HepG2 (cell line): ENCODE data around the gene CORO7. TPM values are rescaled to one million over a fixed set of nuclear protein-coding genes. Genes with fewer than 3 reads are reported as not detected.

Experiments used
- CREM ChIP-seq, 2 experiments: sonication (generic) in 1 of 2; formaldehyde crosslinking in 1 of 2; IDR thresholded peaks; 2 replicates each; pipeline versions ENCODE4 v1.4.0 to v1.6.1; 2016 to 2020; ENCODE audit warnings: antibody characterized with exemption in 1 of 2, mild to moderate bottlenecking in 1 of 2, missing genetic modification reagents in 1 of 2
- JUNB ChIP-seq: sonication (generic); formaldehyde crosslinking; IDR thresholded peaks from 2 replicates; pipeline ENCODE4 v1.8.0; 2022; ENCODE audit warnings: missing genetic modification reagents, mild to moderate bottlenecking, borderline replicate concordance
- KDM6A ChIP-seq: IDR thresholded peaks from 2 replicates; pipeline ENCODE4 v1.6.1; 2016; ENCODE audit warnings: low read depth
- MXD4 ChIP-seq: IDR thresholded peaks from 2 replicates; pipeline ENCODE4 v1.6.1; 2016; ENCODE audit warnings: mild to moderate bottlenecking, missing biosample characterization, missing genetic modification reagents
- PLRG1 ChIP-seq: fragments of 450-650 bp; conservative IDR thresholded peaks from 2 replicates; pipeline ENCODE4 v1.6.1; 2016
- RBM39 ChIP-seq: fragments of 200-400 bp; formaldehyde crosslinking; IDR thresholded peaks from one replicate; pipeline ENCODE4 v1.6.1; 2018; ENCODE audit warnings: antibody characterized with exemption, mild to moderate bottlenecking, low read depth, low read length; ENCODE audit not compliant: poor library complexity, severe bottlenecking
- SRY ChIP-seq: sonication (generic); formaldehyde crosslinking; IDR thresholded peaks from 2 replicates; pipeline ENCODE4 v1.8.0; 2022; ENCODE audit warnings: mild to moderate bottlenecking, missing genetic modification reagents
- ZNF121 ChIP-seq: sonication (generic); formaldehyde crosslinking; IDR thresholded peaks from 2 replicates; pipeline ENCODE4 v1.5.0; 2020; ENCODE audit warnings: mild to moderate bottlenecking, missing genetic modification reagents
- polyA plus RNA-seq, 8 experiments: library from polyadenylated mRNA; depleted of rRNA in 3 of 8; stranded (reverse) in 7 of 8; unstranded in 1 of 8; fragments of >200 nt; fragmentation: Illumina TruSeq in 4 of 8; extraction: Trizol in 4 of 8; gene quantifications; 2 replicates each; pipeline versions ENCODE4 v1.2.1 to v1.2.3, GENCODE V29; 2011 to 2016; ENCODE audit warnings: low read depth in 4 of 8, missing spikeins in 1 of 8, mixed read lengths in 1 of 8; ENCODE audit not compliant: insufficient read depth in 1 of 8
- total RNA-seq, 5 experiments: library from RNA; depleted of rRNA; stranded (reverse); fragments of >200 nt; fragmentation: Illumina TruSeq; extraction: Trizol; gene quantifications; 2 replicates each; pipeline ENCODE4 v1.2.3, GENCODE V29; 2016; ENCODE audit warnings: low read depth in 1 of 5
- TF ChIP-seq, protein P1 (sequence below): sonication (generic); formaldehyde crosslinking; IDR thresholded peaks from 2 replicates; pipeline ENCODE4 v1.4.0; 2020; ENCODE audit warnings: missing genetic modification reagents, mild to moderate bottlenecking, borderline replicate concordance
- TF ChIP-seq, protein P2 (sequence below): sonication (generic); formaldehyde crosslinking; IDR thresholded peaks from 2 replicates; pipeline ENCODE4 v1.4.0; 2020; ENCODE audit warnings: missing genetic modification reagents
- TF ChIP-seq, protein P3 (sequence below): sonication (generic); formaldehyde crosslinking; IDR thresholded peaks from 2 replicates; pipeline ENCODE4 v1.9.0; 2021; ENCODE audit warnings: mild to moderate bottlenecking, missing genetic modification reagents
- TF ChIP-seq, protein P4 (sequence below): sonication (generic); formaldehyde crosslinking; IDR thresholded peaks from 2 replicates; pipeline ENCODE4 v1.5.1; 2020; ENCODE audit warnings: mild to moderate bottlenecking, moderate library complexity, missing genetic modification reagents

The CORO7 gene
- total and polyA plus RNA-seq, 2 of the 13 experiments (the other 11 are each of a cell fraction or from before 2014, with no cell fraction given): 9.9 to 14.3 TPM

- TF ChIP-seq, protein P1, sequence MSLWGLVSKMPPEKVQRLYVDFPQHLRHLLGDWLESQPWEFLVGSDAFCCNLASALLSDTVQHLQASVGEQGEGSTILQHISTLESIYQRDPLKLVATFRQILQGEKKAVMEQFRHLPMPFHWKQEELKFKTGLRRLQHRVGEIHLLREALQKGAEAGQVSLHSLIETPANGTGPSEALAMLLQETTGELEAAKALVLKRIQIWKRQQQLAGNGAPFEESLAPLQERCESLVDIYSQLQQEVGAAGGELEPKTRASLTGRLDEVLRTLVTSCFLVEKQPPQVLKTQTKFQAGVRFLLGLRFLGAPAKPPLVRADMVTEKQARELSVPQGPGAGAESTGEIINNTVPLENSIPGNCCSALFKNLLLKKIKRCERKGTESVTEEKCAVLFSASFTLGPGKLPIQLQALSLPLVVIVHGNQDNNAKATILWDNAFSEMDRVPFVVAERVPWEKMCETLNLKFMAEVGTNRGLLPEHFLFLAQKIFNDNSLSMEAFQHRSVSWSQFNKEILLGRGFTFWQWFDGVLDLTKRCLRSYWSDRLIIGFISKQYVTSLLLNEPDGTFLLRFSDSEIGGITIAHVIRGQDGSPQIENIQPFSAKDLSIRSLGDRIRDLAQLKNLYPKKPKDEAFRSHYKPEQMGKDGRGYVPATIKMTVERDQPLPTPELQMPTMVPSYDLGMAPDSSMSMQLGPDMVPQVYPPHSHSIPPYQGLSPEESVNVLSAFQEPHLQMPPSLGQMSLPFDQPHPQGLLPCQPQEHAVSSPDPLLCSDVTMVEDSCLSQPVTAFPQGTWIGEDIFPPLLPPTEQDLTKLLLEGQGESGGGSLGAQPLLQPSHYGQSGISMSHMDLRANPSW (CRISPR knock-in tag): no peak
- no peak for TF ChIP-seq CREM (IDR thresholded peaks at IDR 0.05)
- no peak for TF ChIP-seq CREM (CRISPR knock-in tag; IDR thresholded peaks at IDR 0.05)
- TF ChIP-seq PLRG1: no peak
- TF ChIP-seq, protein P2, sequence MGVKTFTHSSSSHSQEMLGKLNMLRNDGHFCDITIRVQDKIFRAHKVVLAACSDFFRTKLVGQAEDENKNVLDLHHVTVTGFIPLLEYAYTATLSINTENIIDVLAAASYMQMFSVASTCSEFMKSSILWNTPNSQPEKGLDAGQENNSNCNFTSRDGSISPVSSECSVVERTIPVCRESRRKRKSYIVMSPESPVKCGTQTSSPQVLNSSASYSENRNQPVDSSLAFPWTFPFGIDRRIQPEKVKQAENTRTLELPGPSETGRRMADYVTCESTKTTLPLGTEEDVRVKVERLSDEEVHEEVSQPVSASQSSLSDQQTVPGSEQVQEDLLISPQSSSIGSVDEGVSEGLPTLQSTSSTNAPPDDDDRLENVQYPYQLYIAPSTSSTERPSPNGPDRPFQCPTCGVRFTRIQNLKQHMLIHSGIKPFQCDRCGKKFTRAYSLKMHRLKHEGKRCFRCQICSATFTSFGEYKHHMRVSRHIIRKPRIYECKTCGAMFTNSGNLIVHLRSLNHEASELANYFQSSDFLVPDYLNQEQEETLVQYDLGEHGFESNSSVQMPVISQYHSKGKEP (CRISPR knock-in tag): no peak
- TF ChIP-seq SRY (CRISPR knock-in tag): no peak
- no peak for TF ChIP-seq ZNF121 (CRISPR knock-in tag)
- TF ChIP-seq, protein P3, sequence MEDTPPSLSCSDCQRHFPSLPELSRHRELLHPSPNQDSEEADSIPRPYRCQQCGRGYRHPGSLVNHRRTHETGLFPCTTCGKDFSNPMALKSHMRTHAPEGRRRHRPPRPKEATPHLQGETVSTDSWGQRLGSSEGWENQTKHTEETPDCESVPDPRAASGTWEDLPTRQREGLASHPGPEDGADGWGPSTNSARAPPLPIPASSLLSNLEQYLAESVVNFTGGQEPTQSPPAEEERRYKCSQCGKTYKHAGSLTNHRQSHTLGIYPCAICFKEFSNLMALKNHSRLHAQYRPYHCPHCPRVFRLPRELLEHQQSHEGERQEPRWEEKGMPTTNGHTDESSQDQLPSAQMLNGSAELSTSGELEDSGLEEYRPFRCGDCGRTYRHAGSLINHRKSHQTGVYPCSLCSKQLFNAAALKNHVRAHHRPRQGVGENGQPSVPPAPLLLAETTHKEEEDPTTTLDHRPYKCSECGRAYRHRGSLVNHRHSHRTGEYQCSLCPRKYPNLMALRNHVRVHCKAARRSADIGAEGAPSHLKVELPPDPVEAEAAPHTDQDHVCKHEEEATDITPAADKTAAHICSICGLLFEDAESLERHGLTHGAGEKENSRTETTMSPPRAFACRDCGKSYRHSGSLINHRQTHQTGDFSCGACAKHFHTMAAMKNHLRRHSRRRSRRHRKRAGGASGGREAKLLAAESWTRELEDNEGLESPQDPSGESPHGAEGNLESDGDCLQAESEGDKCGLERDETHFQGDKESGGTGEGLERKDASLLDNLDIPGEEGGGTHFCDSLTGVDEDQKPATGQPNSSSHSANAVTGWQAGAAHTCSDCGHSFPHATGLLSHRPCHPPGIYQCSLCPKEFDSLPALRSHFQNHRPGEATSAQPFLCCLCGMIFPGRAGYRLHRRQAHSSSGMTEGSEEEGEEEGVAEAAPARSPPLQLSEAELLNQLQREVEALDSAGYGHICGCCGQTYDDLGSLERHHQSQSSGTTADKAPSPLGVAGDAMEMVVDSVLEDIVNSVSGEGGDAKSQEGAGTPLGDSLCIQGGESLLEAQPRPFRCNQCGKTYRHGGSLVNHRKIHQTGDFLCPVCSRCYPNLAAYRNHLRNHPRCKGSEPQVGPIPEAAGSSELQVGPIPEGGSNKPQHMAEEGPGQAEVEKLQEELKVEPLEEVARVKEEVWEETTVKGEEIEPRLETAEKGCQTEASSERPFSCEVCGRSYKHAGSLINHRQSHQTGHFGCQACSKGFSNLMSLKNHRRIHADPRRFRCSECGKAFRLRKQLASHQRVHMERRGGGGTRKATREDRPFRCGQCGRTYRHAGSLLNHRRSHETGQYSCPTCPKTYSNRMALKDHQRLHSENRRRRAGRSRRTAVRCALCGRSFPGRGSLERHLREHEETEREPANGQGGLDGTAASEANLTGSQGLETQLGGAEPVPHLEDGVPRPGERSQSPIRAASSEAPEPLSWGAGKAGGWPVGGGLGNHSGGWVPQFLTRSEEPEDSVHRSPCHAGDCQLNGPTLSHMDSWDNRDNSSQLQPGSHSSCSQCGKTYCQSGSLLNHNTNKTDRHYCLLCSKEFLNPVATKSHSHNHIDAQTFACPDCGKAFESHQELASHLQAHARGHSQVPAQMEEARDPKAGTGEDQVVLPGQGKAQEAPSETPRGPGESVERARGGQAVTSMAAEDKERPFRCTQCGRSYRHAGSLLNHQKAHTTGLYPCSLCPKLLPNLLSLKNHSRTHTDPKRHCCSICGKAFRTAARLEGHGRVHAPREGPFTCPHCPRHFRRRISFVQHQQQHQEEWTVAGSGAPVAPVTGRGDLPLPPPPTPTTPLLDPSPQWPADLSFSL: no peak
- no peak for TF ChIP-seq RBM39
- TF ChIP-seq JUNB (CRISPR knock-in tag): no peak
- TF ChIP-seq MXD4 (CRISPR knock-in tag): no peak
- no peak for TF ChIP-seq KDM6A (CRISPR knock-in tag)
- TF ChIP-seq, protein P4, sequence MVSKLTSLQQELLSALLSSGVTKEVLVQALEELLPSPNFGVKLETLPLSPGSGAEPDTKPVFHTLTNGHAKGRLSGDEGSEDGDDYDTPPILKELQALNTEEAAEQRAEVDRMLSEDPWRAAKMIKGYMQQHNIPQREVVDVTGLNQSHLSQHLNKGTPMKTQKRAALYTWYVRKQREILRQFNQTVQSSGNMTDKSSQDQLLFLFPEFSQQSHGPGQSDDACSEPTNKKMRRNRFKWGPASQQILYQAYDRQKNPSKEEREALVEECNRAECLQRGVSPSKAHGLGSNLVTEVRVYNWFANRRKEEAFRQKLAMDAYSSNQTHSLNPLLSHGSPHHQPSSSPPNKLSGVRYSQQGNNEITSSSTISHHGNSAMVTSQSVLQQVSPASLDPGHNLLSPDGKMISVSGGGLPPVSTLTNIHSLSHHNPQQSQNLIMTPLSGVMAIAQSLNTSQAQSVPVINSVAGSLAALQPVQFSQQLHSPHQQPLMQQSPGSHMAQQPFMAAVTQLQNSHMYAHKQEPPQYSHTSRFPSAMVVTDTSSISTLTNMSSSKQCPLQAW: no peak
These were observed 34.2 kb downstream of the CORO7 start (continued) for GRCh38 chr16:4381935-4382794.
